HFF-Myc (cell line): Measurements from ENCODE around the gene NPPA.
A peak's percentile ranks its signal among the peaks of the same experiment; 100 is the strongest.
"Not testable (repeated sequence)": the region's sequence is repeated elsewhere in the genome, so short reads cannot be mapped to it uniquely, and the experiment has no call there.

ENCODE experiments used
- DNase-seq: peaks from one replicate; pipeline ENCODE4 v3.0.0-alpha.2; 2011; ENCODE audit warnings: low read depth; ENCODE audit errors: extremely low read depth
- H3K4me3 ChIP-seq: replicated peaks from 2 replicates; pipeline ENCODE4 v1.5.1; 2011; ENCODE audit warnings: low read depth, mild to moderate bottlenecking, control low read depth, low read length
- TF ChIP-seq, protein P1 (sequence below): IDR thresholded peaks from 2 replicates; pipeline ENCODE4 v1.5.1; 2012; ENCODE audit warnings: mild to moderate bottlenecking, low read depth, low read length, control low read depth; ENCODE audit errors: missing control alignments

Gene NPPA

DNA sequence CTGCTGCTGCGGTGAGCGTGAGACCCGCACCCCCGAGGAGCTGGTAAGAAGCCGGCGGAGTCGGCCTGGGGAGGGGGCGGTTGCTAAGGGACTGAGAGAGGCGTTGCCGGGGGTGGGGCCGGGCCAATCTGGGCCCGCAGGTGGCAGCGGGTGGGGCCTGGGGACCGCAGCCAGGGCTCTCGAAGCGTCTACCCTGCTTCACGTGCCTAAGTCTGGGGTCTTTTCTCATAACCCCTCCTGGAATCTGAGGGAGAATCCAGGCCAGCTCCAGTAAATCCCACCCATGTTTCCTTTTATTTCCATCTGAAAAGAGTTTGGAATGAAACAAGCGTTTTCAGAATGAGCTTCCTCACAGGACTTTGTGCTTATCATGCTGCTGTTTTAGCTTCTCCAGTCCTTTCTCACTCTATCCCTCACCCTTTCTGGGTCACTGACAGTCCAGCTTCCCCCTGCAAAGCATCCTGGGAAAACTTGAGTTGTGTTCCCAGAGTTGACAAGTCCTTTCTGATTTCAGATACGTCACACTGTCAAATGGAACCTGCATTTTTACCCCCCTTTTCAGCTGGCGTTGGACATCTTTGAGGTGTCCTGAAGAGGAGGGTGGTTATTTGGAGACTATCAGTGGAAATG is 41.2 kb downstream of the NPPA start:
- H3K4me3 ChIP-seq, result peak overlapping the region; percentile 84
- TF ChIP-seq, protein P1, sequence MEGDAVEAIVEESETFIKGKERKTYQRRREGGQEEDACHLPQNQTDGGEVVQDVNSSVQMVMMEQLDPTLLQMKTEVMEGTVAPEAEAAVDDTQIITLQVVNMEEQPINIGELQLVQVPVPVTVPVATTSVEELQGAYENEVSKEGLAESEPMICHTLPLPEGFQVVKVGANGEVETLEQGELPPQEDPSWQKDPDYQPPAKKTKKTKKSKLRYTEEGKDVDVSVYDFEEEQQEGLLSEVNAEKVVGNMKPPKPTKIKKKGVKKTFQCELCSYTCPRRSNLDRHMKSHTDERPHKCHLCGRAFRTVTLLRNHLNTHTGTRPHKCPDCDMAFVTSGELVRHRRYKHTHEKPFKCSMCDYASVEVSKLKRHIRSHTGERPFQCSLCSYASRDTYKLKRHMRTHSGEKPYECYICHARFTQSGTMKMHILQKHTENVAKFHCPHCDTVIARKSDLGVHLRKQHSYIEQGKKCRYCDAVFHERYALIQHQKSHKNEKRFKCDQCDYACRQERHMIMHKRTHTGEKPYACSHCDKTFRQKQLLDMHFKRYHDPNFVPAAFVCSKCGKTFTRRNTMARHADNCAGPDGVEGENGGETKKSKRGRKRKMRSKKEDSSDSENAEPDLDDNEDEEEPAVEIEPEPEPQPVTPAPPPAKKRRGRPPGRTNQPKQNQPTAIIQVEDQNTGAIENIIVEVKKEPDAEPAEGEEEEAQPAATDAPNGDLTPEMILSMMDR, result no peak
- DNase-seq, result no peak

DNA sequence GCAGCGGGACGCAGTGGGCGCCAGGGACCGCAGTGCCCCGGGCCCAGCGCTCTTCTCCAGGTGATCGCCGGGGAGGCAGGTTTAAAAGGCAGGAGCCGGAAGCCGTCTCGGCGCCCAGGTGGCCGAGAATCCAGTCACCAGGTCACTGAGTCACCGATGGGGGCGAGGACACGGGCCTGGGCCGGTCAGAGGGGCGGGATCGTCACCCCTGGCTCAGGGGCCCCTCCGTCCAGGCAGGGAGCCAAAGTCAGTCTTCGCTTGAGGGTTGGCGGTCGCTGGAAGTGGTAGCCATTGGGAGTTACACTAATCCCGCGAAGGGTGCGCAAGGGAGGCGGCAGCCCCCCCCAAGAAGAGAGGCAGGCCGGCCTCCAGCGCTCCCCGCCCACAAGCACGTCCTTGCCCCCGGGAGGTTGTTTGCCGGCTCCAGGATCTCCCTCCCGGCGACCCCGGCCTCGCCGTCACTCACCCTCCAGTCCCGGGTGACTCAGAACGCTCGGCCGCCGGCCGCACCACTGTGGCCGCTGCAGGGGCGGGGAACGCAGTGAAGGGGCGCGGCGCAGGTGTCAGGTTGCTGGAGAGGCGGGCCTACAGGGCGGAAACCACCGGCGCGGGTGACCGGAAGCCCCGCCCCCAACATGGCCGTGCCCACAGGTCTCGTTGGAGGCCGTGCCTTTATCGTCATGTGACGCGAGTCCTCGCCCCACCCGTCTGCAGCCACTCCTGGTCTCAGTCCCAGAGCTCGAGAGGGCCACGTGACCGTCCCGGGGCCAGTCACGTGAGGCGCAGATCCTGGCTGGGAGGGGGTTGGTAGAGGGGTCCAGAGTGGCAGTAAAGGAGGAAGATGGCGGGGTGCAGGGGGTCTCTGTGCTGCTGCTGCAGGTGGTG is 41.9 kb downstream of the NPPA start, which contains the start of the genes CLCN6 and MTHFR:
Gene CLCN6 (plus strand): TSS at position 770 of the 885 bp plus-strand sequence. CDS start 72 bp downstream, at position 842.
Gene MTHFR (minus strand): TSS at position 543 of the 885 bp plus-strand sequence. CDS start 2,848 bp downstream, outside the sequence.
- DNase-seq, result peak; percentile 94

DNA sequence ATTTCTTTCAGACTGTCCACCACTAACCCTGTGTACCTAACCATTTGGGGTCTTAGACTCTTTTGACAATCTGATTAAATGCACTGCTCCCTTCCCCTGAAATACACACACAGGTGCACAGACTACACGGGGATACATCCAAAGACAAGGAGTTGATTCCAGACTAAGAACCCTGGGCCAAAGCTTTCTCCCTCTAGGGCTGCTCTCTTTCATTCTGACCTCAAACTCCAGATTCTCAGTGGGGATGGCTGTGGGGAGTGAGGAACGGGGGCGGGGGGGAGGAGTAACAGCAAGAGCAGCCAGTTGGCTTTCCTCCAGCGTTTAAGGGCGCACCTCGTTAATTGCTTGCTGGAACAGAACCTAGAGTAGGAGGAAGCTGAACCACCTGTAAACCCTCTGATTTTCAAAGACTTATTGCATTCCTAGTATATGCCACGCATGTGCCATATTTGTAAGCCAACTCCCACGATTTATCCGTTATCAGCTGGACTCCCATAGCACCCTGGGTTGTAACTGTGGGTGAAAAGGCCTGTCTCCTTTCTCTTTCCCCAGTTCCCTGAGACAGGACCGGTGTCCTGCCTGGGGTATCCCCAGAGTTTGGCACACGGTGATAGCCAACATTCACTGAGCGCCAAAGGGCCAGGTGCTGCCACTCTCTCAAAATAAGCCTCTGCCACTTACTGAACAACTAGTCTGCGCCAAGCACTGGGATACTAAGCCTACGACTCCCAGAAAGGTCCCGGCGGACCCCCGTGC is 42.7 kb downstream of the NPPA start:
- H3K4me3 ChIP-seq, result peak overlapping the region; percentile 84
- peak; percentile 39 for DNase-seq
- TF ChIP-seq, protein P1, result no peak

More for the DNA sequence above, 41.9 kb downstream of the NPPA start, which contains the start of the genes CLCN6 and MTHFR:
- peak within 1 kb of the TSS; percentile 84 for H3K4me3 ChIP-seq
- TF ChIP-seq, protein P1, result no peak

DNA sequence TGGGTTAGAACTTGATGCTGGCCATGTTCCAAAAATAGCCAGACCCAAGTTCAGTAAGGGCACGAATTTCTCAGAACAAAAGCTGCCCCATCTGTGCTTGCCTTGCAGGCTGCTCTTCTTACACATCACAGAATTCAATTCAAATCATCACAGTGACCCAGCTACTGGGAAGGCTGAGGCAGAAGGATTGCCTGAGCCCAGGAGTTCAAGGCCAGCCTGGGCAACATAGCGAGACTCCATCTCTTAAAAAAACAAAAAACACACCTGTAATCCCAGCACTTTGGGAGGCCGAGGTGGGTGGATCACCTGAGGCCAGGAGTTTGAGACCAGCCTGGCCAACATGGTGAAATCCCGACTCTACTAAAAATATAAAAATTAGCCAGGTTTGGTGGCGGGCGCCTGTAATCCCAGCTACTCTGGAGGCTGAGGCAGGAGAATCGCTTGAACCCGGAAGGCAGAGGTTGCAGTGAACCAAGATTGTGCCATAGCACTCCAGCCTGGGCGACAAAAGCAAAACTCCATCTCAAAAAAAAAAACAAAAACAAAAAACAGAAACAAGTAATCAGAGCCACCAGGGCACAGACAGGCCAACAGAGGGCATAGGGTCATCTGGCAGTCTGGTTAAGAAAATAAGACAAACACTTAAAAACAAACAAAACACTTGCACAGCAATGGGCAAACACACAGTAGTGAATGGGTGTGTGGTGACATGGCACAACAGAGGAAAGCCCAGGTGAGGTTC is 43.5 kb downstream of the NPPA start:
- peak overlapping the region; percentile 84; the same call in 1 of the 2 replicates for H3K4me3 ChIP-seq
- not testable (repeated sequence) for DNase-seq

DNA sequence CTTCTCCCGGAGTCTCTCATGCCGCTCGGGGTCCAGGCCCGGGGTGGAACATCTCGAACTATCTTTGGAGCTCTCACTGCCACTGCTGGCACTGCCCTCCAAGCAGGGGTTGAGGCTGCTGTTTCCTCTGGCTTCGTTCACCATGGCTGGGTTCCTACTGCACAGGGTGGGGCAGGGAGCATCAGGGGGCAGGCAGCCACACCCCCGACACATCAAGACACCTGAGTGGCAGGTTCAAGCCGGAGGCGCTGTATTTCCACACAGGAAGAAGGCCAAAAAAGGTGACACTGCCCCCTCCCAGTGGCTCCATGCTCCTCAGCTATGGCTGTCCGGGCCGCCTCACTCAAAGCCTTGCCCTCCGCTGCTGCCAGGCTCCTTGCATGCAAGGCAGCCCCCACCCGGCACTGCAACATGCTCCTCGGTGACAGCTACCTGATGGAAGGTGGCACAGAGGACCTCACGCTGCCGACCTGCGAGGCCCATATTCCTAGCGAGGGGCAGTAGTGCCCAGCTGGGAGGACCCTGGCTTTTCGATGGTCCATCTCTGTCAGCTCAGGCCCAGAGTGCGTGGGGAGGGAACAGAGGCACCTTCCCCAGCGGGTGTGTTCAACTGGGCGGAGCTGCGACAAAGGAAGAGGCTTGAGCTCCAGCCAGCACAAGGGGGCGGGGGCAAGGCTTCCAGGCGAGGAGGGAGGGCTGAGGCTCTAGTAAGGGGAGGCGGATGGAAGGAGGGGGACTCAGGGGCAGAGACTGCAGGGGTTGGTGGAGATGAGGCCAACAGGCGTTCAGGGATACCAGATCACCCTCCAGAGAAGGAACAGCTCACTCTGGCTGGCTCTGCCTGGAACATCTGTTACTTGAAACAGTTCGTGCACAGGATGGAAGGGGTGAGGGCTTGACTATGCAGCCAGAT is 44.4 kb downstream of the NPPA start:
- peak overlapping the region; percentile 55 for H3K4me3 ChIP-seq
- peak; percentile 94 for DNase-seq
- TF ChIP-seq, protein P1, result no peak

DNA sequence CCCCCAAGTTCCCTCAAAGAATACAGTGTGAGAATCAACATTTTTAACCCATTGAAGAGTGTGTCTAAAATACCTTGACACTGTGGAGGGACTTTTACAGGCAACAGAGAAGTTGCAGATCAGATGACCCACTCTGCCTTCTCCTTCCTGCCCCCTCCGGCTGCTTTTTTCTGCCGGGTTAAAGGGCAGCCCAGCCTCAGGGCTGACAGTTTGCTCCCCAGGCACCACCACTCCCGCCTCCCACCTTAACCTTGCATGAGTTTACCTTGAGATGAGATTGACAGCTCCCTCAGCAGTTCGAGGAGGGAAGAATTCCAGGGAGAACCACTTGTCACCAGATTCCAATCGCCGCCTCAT is 45.0 kb downstream of the NPPA start:
- TF ChIP-seq, protein P1, result no peak
- DNase-seq, result no peak
- peak overlapping the region; percentile 55 for H3K4me3 ChIP-seq
